ENCODE measurements around the gene ZBTB7B. TPM values are rescaled to one million over a fixed set of nuclear protein-coding genes. Genes with fewer than 3 reads are reported as not detected.

The ZBTB7B gene
- total RNA-seq, 1 donor from 2014 or later: 80.4 TPM

GRCh38 chr1:155063550-155064110 lies 61.0 kb downstream of the ZBTB7B start, which contains the start of gene EFNA4:
Gene EFNA4, plus strand, starts transcription at chr1:155063740. Its CDS starts 84 bp downstream, at chr1:155063824.
- DNase-seq (peak; percentile 91), ATAC-seq (peak; percentile 92)
- Histone ChIP-seq H3K4me1 (peaks cover 23% of the 10 kb centered on the region), H3K27me3 (no peaks in the 10 kb centered on the region), H3K36me3 (peaks cover 22% of the 10 kb centered on the region), H3K4me3 (peak within 1 kb of the TSS; percentile 92), H3K27ac (peak within 1 kb of the TSS; percentile 72), H3K9me3 (no peaks in the 10 kb centered on the region)
- TF ChIP-seq CTCF (IDR thresholded peaks at IDR 0.05): no peak
- intact Hi-C loops (cut with DNase I): no loop called here

DNA sequence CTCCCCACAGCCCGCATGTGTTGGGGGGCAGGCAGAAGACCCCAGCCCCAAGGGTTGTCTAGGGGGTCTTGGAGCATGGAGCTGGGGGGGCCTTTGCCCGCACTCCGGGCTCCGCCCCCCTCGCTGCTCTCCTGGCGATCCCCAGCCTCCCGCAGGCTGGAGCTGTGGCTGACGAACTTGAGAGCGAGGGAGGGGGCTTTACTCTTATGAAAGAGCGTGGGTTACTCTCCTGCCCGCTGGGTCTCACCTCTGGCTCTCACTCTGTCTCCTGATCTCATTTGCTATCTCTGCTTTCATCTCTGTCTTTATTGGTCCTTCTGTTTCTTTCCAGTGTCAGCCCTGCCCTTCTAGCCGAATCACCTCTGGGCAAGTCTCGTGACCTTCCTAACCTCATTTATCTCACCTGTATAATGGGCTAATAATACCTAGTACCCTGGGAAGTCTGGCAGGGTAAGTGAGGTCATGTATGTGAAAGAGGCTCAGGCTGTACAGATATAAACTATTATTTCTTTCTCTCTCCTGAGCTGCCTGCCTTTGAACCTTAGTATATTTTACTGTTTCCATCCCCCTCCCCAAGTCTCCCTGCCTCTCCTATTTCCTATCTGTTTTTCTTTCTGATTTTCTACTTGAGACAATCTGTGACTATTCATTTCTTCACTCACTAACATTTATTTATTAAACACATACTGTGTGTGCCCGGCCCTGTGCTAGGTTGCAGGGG lies 61.7 kb downstream of the ZBTB7B start:
- DNase-seq (no peak), ATAC-seq (peak; percentile 5)
- TF ChIP-seq CTCF (IDR thresholded peaks at IDR 0.05): no peak
- Histone ChIP-seq H3K9me3 (no peaks in the 10 kb centered on the region), H3K27me3 (no peaks in the 10 kb centered on the region), H3K4me1 (peaks cover 23% of the 10 kb centered on the region), H3K4me3 (peak overlapping the region; percentile 92), H3K27ac (no peak overlapping the region), H3K36me3 (peaks cover 16% of the 10 kb centered on the region)
- intact Hi-C loops (cut with DNase I): no loop called here

GRCh38 chr1:155064832-155065429 lies 62.3 kb downstream of the ZBTB7B start:
- no peak for ATAC-seq
- TF ChIP-seq CTCF (IDR thresholded peaks at IDR 0.05): no peak
- Histone ChIP-seq H3K9me3 (no peaks in the 10 kb centered on the region), H3K27me3 (no peaks in the 10 kb centered on the region), H3K27ac (no peak overlapping the region), H3K36me3 (peaks cover 10% of the 10 kb centered on the region), H3K4me1 (peaks cover 24% of the 10 kb centered on the region), H3K4me3 (peak overlapping the region; percentile 92)
- intact Hi-C loops (cut with DNase I): no loop called here
- DNase-seq: no peak

DNA sequence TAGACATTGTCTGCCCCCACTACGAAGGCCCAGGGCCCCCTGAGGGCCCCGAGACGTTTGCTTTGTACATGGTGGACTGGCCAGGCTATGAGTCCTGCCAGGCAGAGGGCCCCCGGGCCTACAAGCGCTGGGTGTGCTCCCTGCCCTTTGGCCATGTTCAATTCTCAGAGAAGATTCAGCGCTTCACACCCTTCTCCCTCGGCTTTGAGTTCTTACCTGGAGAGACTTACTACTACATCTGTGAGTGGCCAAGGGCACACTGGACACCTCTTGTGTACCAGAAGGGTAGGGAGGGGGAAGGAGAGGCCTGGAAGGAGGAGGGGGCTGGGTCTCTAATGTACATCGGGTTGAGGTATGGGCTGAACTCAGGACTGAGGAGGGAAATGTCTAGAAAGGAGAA lies 64.2 kb downstream of the ZBTB7B start:
- ATAC-seq (no peak), DNase-seq (no peak)
- Histone ChIP-seq H3K4me1 (peaks cover 29% of the 10 kb centered on the region), H3K4me3 (no peak overlapping the region), H3K27ac (no peak overlapping the region), H3K27me3 (no peaks in the 10 kb centered on the region), H3K9me3 (no peaks in the 10 kb centered on the region), H3K36me3 (no peaks in the 10 kb centered on the region)
- TF ChIP-seq CTCF (IDR thresholded peaks at IDR 0.05): no peak
- intact Hi-C loops (cut with DNase I): no loop called here

Small RNA genes lying within 50 kb of the gene (microRNA-seq; reads per million reads assigned to microRNA genes)
- gene MIR4258 (ENCODE audit: borderline microRNAs expressed): not detected

Other genes starting within 250 kb of the ZBTB7B start
- gene KCNN3, start 132.5 kb upstream of the ZBTB7B start, total RNA-seq: 7.6 TPM
- gene PMVK, start 66.1 kb upstream of the ZBTB7B start, total RNA-seq: 38.4 TPM
- gene PBXIP1, start 46.7 kb upstream of the ZBTB7B start, total RNA-seq: 75.7 TPM
- gene PYGO2, start 41.0 kb upstream of the ZBTB7B start, total RNA-seq: 27.0 TPM
- 120 TPM for gene SHC1, start 32.1 kb upstream of the ZBTB7B start, total RNA-seq
- gene CKS1B, start 28.1 kb upstream of the ZBTB7B start, total RNA-seq: 27.0 TPM
- 29.0 TPM for gene FLAD1, start 19.5 kb upstream of the ZBTB7B start, total RNA-seq
- not detected for gene LENEP, start 9.2 kb upstream of the ZBTB7B start, total RNA-seq
- gene DCST2, start 31.0 kb downstream of the ZBTB7B start, total RNA-seq: 1.5 TPM
- not detected for gene DCST1, start 31.0 kb downstream of the ZBTB7B start, total RNA-seq
- gene ADAM15, start 48.5 kb downstream of the ZBTB7B start, total RNA-seq: 163 TPM
- gene EFNA4, start 60.9 kb downstream of the ZBTB7B start, total RNA-seq: 5.3 TPM
- 1.0 TPM for gene EFNA3, start 76.0 kb downstream of the ZBTB7B start, total RNA-seq
- 178 TPM for gene EFNA1, start 125.1 kb downstream of the ZBTB7B start, total RNA-seq
- 44.7 TPM for gene SLC50A1, start 133.1 kb downstream of the ZBTB7B start, total RNA-seq
- gene DPM3, start 137.7 kb downstream of the ZBTB7B start, total RNA-seq: 71.1 TPM
- gene KRTCAP2, start 170.5 kb downstream of the ZBTB7B start, total RNA-seq: 130 TPM
- 0.43 TPM for gene TRIM46, start 171.0 kb downstream of the ZBTB7B start, total RNA-seq
- gene THBS3, start 205.1 kb downstream of the ZBTB7B start, total RNA-seq: 24.9 TPM
- gene MTX1, start 205.9 kb downstream of the ZBTB7B start, total RNA-seq: 28.4 TPM